Esophagus muscularis mucosa (tissue), 3 donors: ENCODE measurements around the gene KIF16B.

Experiments used
- POLR2AphosphoS5 ChIP-seq, 2 donors: sonication (generic); formaldehyde crosslinking; IDR thresholded peaks; one replicate each; pipeline ENCODE4 v1.6.1; 2017; ENCODE audit warnings: antibody characterized with exemption in 2 of 2
- TF ChIP-seq, protein P1 (sequence below), 3 experiments: fragments of 200-600 bp in 2 of 3; fragments of 450-650 bp in 1 of 3; sonication (generic) in 2 of 3; IDR thresholded peaks; one replicate each; pipeline ENCODE4 v1.5.1; 2017 to 2019; ENCODE audit warnings: antibody characterized with exemption in 3 of 3, mild to moderate bottlenecking in 2 of 3, moderate library complexity in 1 of 3

DNA sequence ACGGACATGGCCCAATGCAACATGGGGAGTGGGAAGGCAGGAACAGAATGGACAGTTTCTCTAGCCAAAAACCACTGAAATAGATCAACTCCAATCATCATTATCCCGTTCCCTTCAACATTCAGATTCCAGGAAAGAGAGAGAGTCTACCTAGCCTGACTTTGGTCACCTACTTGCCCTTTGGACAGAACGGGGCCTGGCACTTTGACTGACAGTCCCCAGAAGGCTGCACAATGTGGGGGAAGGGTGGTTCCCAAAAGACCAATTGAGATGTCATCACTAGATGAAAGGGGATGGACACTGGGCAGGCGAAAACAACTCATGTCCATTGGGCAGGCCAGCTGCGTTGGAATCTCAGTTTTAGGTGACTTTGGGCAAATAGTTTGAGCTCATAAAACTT lies 15.0 kb upstream of the KIF16B start:
- TF ChIP-seq, protein P1, sequence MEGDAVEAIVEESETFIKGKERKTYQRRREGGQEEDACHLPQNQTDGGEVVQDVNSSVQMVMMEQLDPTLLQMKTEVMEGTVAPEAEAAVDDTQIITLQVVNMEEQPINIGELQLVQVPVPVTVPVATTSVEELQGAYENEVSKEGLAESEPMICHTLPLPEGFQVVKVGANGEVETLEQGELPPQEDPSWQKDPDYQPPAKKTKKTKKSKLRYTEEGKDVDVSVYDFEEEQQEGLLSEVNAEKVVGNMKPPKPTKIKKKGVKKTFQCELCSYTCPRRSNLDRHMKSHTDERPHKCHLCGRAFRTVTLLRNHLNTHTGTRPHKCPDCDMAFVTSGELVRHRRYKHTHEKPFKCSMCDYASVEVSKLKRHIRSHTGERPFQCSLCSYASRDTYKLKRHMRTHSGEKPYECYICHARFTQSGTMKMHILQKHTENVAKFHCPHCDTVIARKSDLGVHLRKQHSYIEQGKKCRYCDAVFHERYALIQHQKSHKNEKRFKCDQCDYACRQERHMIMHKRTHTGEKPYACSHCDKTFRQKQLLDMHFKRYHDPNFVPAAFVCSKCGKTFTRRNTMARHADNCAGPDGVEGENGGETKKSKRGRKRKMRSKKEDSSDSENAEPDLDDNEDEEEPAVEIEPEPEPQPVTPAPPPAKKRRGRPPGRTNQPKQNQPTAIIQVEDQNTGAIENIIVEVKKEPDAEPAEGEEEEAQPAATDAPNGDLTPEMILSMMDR (IDR thresholded peaks at IDR 0.05), result no peak
- no peak for TF ChIP-seq POLR2AphosphoS5 (IDR thresholded peaks at IDR 0.05)
